Measurements from ENCODE around the gene CAMTA1.

DNA sequence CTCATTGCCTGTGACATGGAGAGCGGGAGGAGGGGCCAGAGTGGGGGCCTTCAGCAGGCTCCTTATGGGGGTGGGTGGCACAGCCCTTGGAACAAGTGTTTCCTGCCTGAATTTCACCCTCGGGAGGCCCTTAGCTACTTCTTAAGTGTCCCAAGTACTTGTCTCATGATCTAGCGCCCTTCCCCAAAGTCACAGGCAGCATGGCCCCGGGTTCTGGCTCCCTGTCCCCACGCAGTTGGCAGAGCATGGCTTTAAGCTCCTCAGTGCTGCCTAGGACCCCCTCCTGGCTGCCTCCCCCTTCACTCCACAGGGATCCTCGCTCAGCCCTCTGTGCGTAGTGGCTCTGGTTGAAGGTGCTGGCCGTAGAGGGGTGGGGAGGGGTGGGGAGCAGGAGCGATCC lies 197.2 kb downstream of the CAMTA1 start:
- TF ChIP-seq, protein P1, sequence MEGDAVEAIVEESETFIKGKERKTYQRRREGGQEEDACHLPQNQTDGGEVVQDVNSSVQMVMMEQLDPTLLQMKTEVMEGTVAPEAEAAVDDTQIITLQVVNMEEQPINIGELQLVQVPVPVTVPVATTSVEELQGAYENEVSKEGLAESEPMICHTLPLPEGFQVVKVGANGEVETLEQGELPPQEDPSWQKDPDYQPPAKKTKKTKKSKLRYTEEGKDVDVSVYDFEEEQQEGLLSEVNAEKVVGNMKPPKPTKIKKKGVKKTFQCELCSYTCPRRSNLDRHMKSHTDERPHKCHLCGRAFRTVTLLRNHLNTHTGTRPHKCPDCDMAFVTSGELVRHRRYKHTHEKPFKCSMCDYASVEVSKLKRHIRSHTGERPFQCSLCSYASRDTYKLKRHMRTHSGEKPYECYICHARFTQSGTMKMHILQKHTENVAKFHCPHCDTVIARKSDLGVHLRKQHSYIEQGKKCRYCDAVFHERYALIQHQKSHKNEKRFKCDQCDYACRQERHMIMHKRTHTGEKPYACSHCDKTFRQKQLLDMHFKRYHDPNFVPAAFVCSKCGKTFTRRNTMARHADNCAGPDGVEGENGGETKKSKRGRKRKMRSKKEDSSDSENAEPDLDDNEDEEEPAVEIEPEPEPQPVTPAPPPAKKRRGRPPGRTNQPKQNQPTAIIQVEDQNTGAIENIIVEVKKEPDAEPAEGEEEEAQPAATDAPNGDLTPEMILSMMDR (IDR thresholded peaks at IDR 0.05) = no peak
- TF ChIP-seq POLR2A (IDR thresholded peaks at IDR 0.05) (no peak), POLR2AphosphoS5 (IDR thresholded peaks at IDR 0.05) (no peak), EP300 (IDR thresholded peaks at IDR 0.05) (no peak)
